HG02763 (cell line): ENCODE data around the gene PSPH.

Source experiments
- ATAC-seq: cut with Tn5 transposase; IDR thresholded peaks from one replicate; pipeline ENCODE4 v1.9.1; 2021; ENCODE audit warnings: mild to moderate bottlenecking, moderate library complexity; ENCODE audit not compliant: unreplicated experiment

PSPH gene

DNA sequence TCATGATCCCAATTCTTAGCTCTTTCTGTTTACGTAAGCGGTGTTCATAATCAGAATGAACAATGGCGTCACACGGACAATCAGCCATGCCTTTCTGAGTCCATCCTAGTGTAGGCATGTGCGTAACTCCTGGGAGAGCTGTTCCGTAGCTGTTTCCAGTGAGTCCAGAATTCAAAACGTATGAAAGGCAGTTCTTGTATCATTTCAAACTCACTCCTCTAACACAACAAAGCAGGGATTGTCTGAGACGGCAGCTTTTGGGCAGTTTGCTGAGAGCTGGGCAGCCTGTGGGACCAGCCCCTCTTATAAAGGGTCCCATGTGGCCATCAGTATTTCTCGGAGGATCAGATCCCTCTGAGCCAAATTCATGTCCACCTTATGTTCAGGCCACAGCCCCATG lies 43.4 kb downstream of the PSPH start:
- ATAC-seq = no peak

DNA sequence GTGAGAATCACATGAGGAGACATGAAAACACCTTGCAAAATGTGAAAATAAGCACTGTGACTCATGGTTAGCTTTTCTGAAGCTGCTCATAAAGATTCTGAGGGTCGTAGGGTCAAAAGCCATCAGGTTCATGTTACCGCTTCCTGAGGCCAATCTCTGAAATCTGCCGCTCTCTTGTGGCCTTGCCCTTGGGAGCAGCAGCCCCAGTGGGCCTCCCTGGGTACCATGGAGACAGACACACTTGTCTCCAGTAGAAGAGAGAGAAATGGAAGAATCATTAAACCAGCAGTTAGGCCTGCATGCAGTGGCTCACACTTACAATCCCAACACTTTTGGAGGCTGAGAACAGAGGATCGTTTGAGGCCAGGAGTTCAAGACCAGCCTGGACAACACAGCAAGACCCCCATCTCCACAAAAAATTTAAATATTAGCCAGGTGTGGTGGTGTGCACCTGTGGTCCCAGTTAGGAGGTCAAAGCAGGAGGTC lies 44.0 kb downstream of the PSPH start:
- ATAC-seq = no peak

DNA sequence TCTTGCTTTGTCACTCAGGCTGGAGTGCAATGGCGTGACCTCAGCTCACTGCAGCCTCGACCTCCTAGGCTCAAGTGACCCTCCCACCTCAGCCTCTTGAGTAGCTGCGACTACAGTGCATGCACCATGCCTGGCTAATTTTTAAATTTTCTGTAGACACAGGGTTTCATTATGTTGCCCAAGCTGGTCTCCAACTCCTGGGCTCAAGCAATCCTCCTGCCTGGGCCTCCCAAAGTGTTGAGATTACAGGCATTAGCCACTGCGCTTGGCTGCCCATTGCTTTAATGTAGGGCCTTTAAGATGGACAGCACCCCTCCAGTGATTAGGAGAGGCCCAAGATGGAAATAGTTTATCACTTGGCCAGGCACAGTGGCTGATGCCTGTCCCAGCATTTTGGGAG lies 47.5 kb downstream of the PSPH start:
- no peak for ATAC-seq

GRCh38 chr7:55996856-55997500 lies 54.3 kb downstream of the PSPH start:
- no peak for ATAC-seq

- ATAC-seq = no peak
Measured at GRCh38 chr7:55992346-55992745, 58.9 kb downstream of the PSPH start.

- ATAC-seq = no peak
Measured at GRCh38 chr7:55983537-55983936, 67.7 kb downstream of the PSPH start.

GRCh38 chr7:55980266-55980665 lies 71.0 kb downstream of the PSPH start:
- no peak for ATAC-seq

DNA sequence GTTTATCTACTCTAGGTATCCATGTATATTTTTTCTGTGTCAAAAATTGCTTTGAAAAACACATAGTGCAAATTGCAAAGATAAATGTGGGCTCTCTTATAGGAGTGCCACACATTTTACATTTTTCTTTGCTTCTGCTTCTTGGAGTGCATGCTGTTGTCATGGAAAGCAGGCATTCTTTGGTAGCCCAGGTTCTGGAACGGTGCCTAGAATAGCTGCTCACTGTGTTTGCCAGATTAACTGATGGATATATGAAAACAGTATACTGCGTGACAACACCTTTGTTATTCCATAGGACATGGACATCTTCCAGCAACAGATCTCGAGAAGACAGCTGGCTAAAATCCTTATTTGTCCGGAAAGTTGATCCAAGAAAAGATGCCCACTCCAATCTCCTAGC lies 73.4 kb downstream of the PSPH start:
- ATAC-seq = no peak

GRCh38 chr7:55975988-55976633 lies 75.1 kb downstream of the PSPH start:
- no peak for ATAC-seq

GRCh38 chr7:55973747-55974250 lies 77.4 kb downstream of the PSPH start:
- no peak for ATAC-seq

DNA sequence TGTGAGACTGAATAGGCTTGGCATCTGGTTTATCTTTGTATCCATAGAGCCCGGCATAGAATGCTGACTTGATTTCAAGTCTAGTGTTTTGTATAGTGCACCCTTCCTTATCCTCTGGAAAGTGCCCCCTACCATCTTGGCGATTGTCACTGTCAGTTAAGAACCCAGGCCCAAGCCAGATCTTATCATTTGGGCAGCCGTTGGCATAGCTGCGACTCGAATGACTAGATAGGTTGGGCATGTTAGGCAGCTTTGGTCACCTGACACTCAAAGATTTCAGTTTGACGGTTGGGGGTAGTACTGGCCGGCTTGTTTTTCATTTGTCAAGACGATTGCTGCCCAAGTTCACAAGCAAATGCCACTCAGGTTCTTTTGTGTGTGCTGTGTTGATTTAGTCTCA lies 80.3 kb downstream of the PSPH start:
- no peak for ATAC-seq

GRCh38 chr7:55970561-55970960 lies 80.7 kb downstream of the PSPH start:
- no peak for ATAC-seq

GRCh38 chr7:55969391-55969790 lies 81.9 kb downstream of the PSPH start:
- no peak for ATAC-seq

DNA sequence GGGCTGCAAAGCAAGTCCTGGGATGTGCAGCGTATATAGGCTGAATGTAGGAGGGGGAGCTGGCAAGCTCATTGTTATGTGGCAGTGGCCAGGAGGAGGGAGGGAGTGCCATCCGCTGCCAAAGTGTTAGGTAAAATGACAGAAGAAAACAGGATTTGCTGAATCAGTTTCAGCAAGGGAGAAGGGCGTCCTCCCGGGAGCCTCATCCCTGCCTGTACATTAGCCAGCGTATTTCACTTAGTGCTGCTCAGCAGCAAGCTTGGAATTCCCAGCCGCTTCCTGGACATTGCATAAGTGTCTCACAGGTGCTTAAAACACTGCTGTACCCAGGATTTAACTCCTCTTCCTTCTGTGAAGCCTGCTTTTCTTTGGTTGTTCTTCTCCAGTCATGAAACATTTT lies 84.4 kb downstream of the PSPH start:
- ATAC-seq = no peak

DNA sequence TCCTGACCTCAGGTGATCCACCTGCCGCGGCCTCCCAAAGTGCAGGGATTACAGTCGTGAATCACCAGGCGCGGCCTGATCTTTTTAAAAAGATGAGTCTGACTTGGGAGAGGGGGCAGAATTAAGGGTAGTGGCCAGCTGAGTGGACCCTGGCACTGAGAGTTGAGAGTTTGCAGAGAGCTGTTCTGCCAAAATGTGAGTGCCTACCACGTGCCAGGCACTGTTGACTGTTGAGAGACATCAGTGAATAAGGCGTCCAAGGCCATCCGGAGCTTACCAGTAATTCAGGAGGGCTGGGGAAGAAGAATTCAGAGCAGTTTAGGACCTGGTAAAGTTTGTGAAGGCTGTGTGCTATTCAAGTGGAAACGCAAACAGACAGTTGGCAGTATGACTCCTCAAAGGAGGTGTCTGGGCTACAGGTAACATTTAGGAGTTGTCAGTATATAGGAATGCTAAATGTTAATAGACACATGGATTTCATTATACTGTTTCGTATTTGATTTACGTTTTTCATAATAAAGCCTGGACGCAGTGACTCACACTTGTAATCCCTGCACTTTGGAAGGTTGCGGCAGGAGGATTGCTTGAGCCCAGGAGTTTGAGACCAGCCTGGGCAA lies 85.3 kb downstream of the PSPH start:
- no peak for ATAC-seq

DNA sequence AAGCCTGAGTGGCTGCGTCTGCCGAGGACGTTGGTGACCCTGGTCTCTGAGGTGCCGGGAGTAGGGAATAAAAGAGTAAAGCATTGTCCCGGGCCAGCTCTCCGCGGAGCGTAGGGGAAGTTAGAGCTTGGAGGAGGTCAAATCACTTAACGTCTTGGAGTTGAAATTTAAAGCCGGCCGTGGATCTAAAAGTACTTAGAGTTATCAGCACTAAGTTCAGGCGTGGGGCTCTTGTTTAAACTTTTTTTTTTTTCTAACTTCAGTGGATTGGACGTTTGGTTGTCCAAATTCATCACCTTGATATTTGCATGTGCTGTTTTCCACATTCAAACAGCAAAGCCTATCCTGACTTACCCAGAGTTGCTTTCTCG lies 86.2 kb downstream of the PSPH start:
- ATAC-seq = no peak

- peak; percentile 87 for ATAC-seq
Measured at GRCh38 chr7:55964261-55965099, 86.8 kb downstream of the PSPH start, which contains the start of gene NIPSNAP2. Gene NIPSNAP2 (plus strand): TSS chr7:55964585. CDS start chr7:55964610, 25 bp downstream.

DNA sequence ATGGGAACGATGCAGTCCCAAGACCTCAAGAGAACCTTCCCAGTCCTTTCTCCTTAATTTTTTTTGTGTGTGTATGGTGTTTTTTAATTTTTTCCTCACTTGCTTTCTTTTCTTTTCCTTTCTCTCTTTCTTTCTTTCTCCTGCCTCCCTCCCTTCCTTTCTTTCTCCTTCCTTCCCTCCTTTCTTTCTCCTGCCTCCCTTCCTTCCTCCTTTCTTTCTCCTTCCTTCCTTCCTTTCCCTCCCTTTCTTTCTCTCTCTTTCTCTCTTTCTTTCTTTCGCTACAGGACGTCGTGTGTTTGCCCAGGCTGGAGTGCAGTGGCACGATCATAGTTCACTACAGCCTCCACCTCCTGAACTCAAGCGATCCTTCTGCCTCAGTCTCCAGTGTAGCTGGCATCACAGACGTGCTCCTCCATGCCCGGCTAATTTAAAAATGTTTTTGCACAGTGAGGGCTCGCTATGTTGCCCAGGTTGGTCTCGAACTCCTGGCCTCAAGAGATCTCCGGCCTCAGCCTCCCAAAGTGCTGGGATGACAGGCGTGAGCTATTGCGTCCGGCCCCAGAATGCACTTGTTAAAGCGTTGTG lies 87.6 kb downstream of the PSPH start:
- ATAC-seq = no peak

GRCh38 chr7:55962014-55962413 lies 89.2 kb downstream of the PSPH start:
- ATAC-seq = no peak
